Measurements from ENCODE around the gene ADAMTS8.

ADAMTS8 gene

DNA sequence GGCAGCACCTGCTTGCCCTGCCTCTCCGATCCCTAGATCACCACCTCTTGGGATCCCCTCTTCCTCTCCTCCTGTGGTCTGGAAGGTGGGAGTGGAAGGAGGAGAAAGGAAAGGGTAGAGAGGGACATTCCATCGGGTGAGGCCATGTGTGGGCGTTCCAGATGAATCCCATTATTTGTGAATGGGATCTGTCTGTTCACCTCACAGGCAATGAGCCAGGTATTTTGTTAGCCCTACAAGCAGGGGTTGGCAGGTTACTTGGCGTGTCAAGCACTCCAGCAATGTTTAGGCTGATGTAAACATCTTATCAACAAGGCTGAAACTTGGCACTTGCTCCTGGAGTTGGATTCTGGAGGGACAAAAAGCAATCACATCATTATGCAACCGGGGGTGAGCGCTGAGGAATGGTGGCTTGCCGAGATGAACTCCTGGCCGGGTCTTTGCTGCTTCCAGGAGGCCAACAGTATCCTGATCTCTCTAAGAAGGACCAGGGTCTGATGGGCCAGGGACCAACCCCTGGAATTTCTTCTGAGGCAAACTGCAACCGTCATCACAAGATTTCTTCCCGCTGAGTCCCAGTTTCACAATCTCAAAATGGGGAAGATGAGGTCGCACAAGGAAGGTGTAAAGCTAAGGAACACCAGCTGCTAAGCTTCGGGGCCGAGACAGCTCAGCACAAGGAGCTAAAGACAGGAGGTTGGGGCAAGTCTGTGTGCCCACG is 7.8 kb downstream of the ADAMTS8 start:
- no peak for DNase-seq (ENCODE audit: low read depth in 2 of 2)

DNA sequence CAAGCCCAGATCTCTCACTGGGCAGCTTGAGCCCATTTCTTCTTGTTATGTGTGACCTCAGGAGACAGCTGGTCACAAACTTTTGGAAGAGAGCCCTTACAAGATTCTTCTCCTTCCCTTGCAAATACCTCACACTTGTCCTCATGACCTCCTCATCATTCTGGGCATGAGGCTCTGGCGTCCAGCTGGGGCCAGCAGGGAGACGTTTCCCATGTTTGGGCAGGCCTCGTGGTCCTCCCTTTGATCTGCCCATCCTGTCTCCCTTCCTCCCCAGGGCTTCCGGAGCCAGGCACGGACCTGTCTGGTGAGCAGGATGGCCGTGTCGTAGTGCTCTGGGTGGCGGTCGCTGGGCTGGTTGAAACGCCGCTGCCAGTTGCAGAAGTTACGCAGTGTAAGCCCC is 9.7 kb downstream of the ADAMTS8 start:
- DNase-seq (ENCODE audit: low read depth in 2 of 2), result no peak

DNA sequence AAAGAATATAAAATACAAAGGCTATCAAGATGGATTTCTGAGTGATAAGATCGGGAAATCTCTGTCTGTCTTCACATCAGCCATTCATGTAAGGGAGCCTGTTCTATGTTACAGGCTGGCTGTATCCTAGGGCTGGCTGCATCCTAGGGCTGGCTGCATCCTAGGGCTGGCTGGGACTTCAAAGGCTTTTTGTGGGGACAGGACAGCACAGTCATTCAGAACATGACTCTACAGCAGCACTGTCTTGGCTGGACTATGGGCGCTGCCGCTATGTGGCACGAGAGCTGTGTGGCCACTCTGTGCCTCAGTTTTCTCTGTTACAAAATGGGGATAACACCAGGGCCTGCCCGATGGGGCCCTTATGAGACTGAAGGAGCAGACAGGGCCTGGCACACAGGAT is 10.2 kb downstream of the ADAMTS8 start:
- DNase-seq (ENCODE audit: low read depth in 2 of 2), result no peak

GRCh38 chr11:130416906-130417305 is 11.5 kb downstream of the ADAMTS8 start:
- no peak for DNase-seq (ENCODE audit: low read depth in 2 of 2)

- no peak for DNase-seq (ENCODE audit: low read depth in 2 of 2)
These were observed 11.9 kb downstream of the ADAMTS8 start for GRCh38 chr11:130416530-130416882.

DNA sequence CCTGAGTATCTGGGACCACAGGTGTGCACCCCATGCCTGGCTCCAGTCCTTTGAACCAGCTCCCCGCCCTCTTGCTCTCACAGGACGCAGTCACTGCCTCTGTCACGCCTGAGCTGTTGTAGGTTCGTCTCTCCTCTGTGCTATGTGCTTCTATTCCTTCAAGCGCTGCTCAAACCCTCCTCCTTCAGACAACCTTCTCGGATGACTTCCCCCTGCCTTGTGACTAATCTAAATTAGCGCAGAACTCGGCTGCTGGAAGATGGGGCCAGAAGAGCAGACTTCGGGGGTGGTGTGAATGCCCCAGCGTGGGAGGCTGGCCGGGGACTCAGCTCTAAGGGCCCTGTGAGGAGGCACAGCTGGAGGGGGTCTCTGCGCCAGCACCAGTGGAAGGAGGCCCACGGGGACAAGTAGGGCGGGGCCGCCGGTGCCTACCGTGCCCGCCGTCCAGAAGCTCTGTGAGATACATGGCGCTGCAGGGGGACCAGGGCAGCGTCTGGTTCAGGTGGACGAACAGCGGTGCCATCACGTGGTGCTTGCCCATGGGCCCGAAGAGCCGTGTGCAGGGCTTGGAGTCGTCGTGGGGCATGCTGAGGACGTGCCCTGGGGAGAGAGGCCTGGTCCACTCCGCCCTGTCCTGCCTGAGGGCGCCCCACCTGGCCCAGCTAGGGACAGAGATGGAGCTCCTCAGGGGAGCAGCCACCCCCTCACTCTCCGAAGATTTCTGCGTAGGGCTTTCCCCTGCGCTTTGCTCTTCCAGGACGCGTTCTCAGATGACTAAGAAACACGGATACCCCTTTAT is 12.5 kb downstream of the ADAMTS8 start:
- DNase-seq (ENCODE audit: low read depth in 2 of 2), result no peak

GRCh38 chr11:130414107-130415080 is 14.0 kb downstream of the ADAMTS8 start:
- no peak for DNase-seq (ENCODE audit: low read depth in 2 of 2)

- DNase-seq (ENCODE audit: low read depth in 2 of 2), result no peak
These were observed 14.9 kb downstream of the ADAMTS8 start for GRCh38 chr11:130413405-130414106.

DNA sequence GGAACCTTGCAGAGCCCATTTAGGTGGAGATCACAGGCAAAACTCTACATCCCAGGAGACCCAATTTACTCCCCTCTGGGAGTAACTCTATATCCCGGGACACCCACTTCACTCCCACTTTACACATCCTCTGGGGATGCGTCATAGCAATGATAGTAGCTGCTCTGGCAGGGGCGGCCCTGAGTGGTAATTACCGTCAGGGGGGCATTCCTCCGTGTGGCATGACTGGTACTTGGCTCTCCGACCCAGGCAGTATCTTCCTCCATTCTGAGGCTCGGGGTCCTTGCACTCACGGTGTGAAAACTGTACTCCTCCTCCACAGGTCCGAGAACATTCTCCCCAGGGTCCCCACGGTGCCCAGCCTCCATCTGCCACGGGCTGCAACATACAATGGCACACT is 17.2 kb downstream of the ADAMTS8 start:
- no peak for DNase-seq (ENCODE audit: low read depth in 2 of 2)

- DNase-seq (ENCODE audit: low read depth in 2 of 2), result no peak
These were observed 18.6 kb downstream of the ADAMTS8 start for GRCh38 chr11:130409594-130410388.

- DNase-seq (ENCODE audit: low read depth in 2 of 2), result no peak
These were observed 19.5 kb downstream of the ADAMTS8 start for GRCh38 chr11:130408901-130409300.

DNA sequence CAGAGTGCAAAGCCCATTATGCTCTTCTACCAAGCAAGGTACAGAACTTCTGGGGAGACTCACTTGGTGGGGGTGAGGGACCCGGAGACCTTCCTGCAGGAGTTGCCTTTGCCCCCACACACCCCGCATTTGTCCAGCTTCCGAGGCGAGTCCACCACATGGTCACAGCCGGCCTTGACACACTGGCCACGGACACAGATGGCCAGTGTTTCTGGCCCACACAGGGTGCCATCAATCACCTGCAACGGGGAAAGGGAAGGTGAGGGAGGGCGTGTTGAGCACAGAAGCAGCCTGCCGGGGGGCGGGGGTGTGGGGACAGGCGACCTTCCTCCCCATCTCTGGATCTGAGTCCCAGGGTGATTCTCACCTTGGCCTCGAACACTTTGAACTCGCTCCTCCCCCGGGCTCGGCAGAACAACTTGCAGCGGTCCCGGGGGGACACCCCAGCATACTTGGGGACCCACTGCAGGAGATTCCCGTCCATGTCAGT is 20.0 kb downstream of the ADAMTS8 start:
- no peak for DNase-seq (ENCODE audit: low read depth in 2 of 2)

GRCh38 chr11:130407978-130408377 is 20.4 kb downstream of the ADAMTS8 start:
- DNase-seq (ENCODE audit: low read depth in 2 of 2), result no peak

DNA sequence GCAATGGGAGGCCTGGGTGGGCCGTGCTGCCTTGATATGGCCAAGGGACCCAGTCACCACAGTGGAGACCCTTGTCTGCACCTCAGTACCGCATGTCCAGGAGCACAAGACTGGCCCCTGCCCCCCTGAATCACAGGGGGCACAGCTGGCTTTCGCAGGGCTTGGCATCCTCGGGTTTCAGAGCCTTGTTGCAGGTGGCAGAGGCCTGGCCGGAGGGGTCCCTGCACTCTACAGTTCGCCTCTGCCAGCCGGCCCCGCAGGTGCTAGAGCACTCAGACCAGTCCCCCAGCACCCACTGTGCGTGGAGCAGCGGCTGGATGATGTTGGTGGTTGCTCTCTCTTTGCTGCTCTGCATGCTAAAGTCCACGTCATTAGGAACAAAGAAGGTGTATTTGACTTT is 23.0 kb downstream of the ADAMTS8 start:
- no peak for DNase-seq (ENCODE audit: low read depth in 2 of 2)

DNA sequence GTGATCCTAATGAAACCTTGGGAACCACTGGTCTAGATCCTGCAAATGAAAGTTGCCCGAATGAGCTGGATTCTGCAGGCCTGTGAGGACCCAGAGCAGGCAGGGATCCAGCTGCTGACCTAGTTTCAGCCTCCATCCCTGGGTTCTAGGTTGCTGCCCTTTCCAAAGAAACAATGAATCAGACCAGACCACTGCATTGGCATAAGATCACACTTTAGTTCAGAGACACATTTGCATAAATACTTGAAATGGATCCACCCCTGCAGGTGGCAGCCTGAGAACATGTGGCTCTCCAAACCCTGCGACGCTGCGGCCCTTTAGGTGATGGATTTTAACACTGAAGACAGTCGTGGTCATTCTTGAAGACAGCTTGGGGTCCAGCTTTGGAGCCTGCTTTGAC is 23.7 kb downstream of the ADAMTS8 start:
- no peak for DNase-seq (ENCODE audit: low read depth in 2 of 2)

GRCh38 chr11:130403967-130404366 is 24.4 kb downstream of the ADAMTS8 start:
- DNase-seq (ENCODE audit: low read depth in 2 of 2), result no peak

DNA sequence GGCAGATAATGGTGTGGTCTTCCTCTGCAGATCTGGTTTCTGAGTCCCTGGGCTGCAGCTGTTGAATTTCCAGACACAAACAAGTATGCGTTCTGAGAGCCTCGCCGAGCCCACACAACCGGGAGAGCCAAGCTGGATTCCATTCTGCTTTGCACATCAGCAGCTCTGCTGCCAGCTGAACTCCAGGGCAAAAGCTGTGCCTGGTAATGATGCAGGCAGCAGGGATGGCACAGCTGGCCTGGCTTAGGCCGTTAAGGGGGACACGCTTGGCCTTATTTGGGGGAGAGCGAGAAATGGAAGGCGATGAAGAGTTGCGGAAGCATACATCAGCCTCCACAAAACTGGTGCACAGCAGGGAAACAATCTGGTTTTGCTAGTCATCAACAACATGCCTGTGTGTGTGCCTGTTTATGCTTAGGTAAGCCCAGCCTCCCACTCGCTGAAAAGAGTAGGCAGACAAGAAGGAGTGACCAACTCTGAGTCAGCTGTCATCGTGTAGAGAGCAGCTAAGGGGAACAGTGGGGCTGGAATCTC is 25.1 kb downstream of the ADAMTS8 start:
- no peak for DNase-seq (ENCODE audit: low read depth in 2 of 2)

DNA sequence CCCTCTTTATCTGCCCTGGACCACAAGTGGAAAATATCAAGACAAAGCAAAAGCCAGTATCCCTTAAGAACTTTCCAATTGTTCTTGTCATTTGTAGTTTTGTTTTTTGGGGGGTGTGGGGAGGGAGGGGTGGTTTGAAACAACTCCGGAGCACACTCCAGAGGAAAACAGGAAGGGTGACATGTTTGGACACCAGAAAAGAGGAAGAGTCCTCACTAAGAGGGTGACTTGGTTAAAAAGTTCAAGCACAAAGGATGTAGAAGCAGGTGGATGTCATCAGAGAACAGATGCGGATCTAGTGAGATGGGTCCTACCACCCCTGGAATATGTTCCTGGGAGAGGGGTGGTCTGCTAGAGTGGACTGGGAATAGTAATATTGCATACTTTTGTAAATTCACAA is 25.8 kb downstream of the ADAMTS8 start:
- DNase-seq (ENCODE audit: low read depth in 2 of 2), result no peak

GRCh38 chr11:130400781-130401483 is 27.5 kb downstream of the ADAMTS8 start:
- no peak for DNase-seq (ENCODE audit: low read depth in 2 of 2)

- DNase-seq (ENCODE audit: low read depth in 2 of 2), result no peak
These were observed 29.2 kb downstream of the ADAMTS8 start for GRCh38 chr11:130399196-130399595.
